Measurements from ENCODE around the gene ARHGEF11. TPM values are rescaled to one million over a fixed set of nuclear protein-coding genes. Genes with fewer than 3 reads are reported as not detected.
"Not testable (repeated sequence)": the region's sequence is repeated elsewhere in the genome, so short reads cannot be mapped to it uniquely, and the experiment has no call there.

Gene ARHGEF11
- total RNA-seq, 4 donors from 2014 or later: 36.5 to 54.2 (median 41.2) TPM

- no peak for TF ChIP-seq POLR2A (IDR thresholded peaks at IDR 0.05; ENCODE audit: low read depth)
- no peak for TF ChIP-seq POLR2AphosphoS5 (IDR thresholded peaks at IDR 0.05)
- no peak for TF ChIP-seq CTCF (IDR thresholded peaks at IDR 0.05)
- no peak for TF ChIP-seq EP300 (IDR thresholded peaks at IDR 0.05)
- Histone ChIP-seq H3K4me1 (no peaks in the 10 kb centered on the region), H3K9me3 (peaks cover 0 to 11% (median 3%) of the 10 kb centered on the region in 4 donors), H3K36me3 (no peaks in the 10 kb centered on the region), H3K27ac (replicated peaks in 1 of 4) (no peak overlapping the region), H3K4me3 (no peak overlapping the region), H3K27me3 (no peaks in the 10 kb centered on the region)
- DNase-seq (ENCODE audit: extremely low spot score): no peak
- WGBS: 74% methylated on average over 1 of the region's 1 CpG
- intact Hi-C loops (cut with DNase I): no loop called here
Measured at GRCh38 chr1:157056269-157056668, 10.7 kb upstream of the ARHGEF11 start.

- 89% methylated on average over 5 of the region's 5 CpGs for WGBS
- H3K9me3 ChIP-seq: peaks cover 0 to 11% (median 3%) of the 10 kb centered on the region in 4 donors
- H3K4me3 ChIP-seq; H3K27ac ChIP-seq (replicated peaks in 1 of 4); H3K4me1 ChIP-seq; H3K27me3 ChIP-seq; H3K36me3 ChIP-seq; DNase-seq (ENCODE audit: extremely low spot score); intact Hi-C loops (cut with DNase I): not testable (repeated sequence)
Measured at GRCh38 chr1:157055729-157056128, 10.2 kb upstream of the ARHGEF11 start.

DNA sequence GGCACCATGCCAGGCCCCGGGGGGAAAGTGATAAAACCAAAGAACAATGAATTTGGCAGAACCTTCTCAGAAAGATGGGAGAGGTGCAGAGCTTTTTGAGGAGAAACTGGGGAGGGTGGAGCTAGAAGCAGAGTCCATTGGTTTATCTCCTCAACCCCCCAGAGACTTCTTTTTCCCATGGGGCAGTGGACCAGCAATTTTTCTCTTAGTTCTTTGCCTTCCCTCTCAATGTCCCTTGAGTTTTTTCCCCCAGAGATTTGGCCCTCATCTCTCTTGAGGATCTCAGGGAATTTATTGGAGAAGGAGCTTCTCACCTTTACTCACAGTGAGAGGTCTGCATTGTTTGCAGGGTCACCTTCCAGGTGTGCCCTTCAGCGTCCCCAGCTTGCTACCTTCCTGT is 5.3 kb upstream of the ARHGEF11 start:
- 61% methylated on average over 2 of the region's 2 CpGs for WGBS
- intact Hi-C loops (cut with DNase I): no loop called here
- no peaks in the 10 kb centered on the region for H3K27me3 ChIP-seq

DNA sequence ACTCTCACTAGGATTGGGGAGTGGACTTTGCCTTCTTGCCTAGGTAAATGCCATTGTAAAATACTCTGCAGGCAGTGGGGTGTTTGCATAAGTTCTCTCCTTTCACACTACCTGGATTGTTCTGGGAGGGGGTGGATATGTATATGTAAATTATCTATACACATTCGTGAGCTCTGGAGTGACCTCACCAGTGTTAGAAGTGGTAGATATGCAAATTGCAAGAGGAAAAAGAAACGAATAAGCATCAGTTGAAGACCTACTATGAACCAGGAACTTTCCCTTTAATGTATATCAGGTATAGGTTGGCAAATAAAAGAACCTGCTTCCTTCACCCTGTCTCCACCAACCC is 1.5 kb upstream of the ARHGEF11 start:
- Histone ChIP-seq H3K36me3 (no peaks in the 10 kb centered on the region), H3K4me1 (peaks cover 30 to 40% (median 37%) of the 10 kb centered on the region in 4 donors), H3K4me3 (no peak overlapping the region), H3K27ac (replicated peaks in 1 of 4) (peak overlapping the region in 2 of 4 donors; percentile 93 to 95), H3K27me3 (no peaks in the 10 kb centered on the region), H3K9me3 (peaks cover 0 to 4% (median 0%) of the 10 kb centered on the region in 4 donors)
- intact Hi-C loops (cut with DNase I): no loop called here
- 65% methylated on average over 2 of the region's 2 CpGs for WGBS
- no peak for DNase-seq (ENCODE audit: extremely low spot score)
- TF ChIP-seq POLR2A (IDR thresholded peaks at IDR 0.05; ENCODE audit: low read depth): no peak
- TF ChIP-seq POLR2AphosphoS5 (IDR thresholded peaks at IDR 0.05): no peak
- no peak for TF ChIP-seq CTCF (IDR thresholded peaks at IDR 0.05)
- TF ChIP-seq EP300 (IDR thresholded peaks at IDR 0.05): no peak

More for the DNA sequence above, 5.3 kb upstream of the ARHGEF11 start:
- Histone ChIP-seq H3K27ac (replicated peaks in 1 of 4) (no peak overlapping the region), H3K4me3 (no peak overlapping the region), H3K4me1 (peaks cover 0 to 8% (median 6%) of the 10 kb centered on the region in 4 donors), H3K9me3 (peaks cover 0 to 11% (median 3%) of the 10 kb centered on the region in 4 donors), H3K36me3 (no peaks in the 10 kb centered on the region)
- no peak for DNase-seq (ENCODE audit: extremely low spot score)
- no peak for TF ChIP-seq POLR2AphosphoS5 (IDR thresholded peaks at IDR 0.05)
- no peak for TF ChIP-seq POLR2A (IDR thresholded peaks at IDR 0.05; ENCODE audit: low read depth)
- no peak for TF ChIP-seq EP300 (IDR thresholded peaks at IDR 0.05)
- TF ChIP-seq CTCF (IDR thresholded peaks at IDR 0.05): no peak

DNA sequence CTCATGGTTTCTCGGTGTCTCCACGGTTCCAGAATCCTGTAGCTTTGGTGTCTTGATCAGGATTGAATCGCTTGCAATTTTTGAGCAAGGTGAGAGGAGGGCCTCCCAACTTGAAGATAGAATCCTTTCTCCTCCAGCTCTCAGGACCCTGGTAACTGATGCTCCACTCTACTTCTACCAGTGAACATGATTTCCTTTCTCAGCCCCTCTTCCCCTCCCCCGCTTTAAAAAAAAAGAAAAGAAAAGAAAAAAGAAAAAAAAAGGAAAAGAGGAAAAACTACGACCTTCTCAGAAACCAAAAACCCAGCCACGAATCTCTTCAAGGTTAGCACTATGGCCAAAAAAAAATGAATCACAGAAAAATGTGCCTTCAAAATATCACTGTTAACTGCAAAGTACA is 1.2 kb downstream of the ARHGEF11 start:
- no peaks in the 10 kb centered on the region for H3K9me3 ChIP-seq
- peaks cover 34 to 63% (median 59%) of the 10 kb centered on the region in 4 donors for H3K4me1 ChIP-seq
- peak overlapping the region in 1 of 4 donors; percentile 93 for H3K27ac ChIP-seq (replicated peaks in 1 of 4)
- DNase-seq (ENCODE audit: extremely low spot score): no peak
- H3K4me3 ChIP-seq: peak overlapping the region; percentile 68 to 90 (median 77)
- TF ChIP-seq CTCF (IDR thresholded peaks at IDR 0.05): no peak
- TF ChIP-seq POLR2A (IDR thresholded peaks at IDR 0.05; ENCODE audit: low read depth): no peak
- no peak for TF ChIP-seq EP300 (IDR thresholded peaks at IDR 0.05)
- TF ChIP-seq POLR2AphosphoS5 (IDR thresholded peaks at IDR 0.05): no peak
- no peaks in the 10 kb centered on the region for H3K36me3 ChIP-seq
- no peaks in the 10 kb centered on the region for H3K27me3 ChIP-seq
- 37% methylated on average over 6 of the region's 6 CpGs for WGBS
- intact Hi-C loops (cut with DNase I): no loop called here
